GM19468 (cell line): ENCODE results near the gene FNDC3A.
A peak's percentile ranks its signal among the peaks of the same experiment; 100 is the strongest.
"Not testable (repeated sequence)": the region's sequence is repeated elsewhere in the genome, so short reads cannot be mapped to it uniquely, and the experiment has no call there.

Experiments
- ATAC-seq: cut with Tn5 transposase; IDR thresholded peaks from one replicate; pipeline ENCODE4 v1.9.1; 2021; ENCODE audit warnings: mild to moderate bottlenecking, moderate library complexity, moderate number of reproducible peaks; ENCODE audit not compliant: unreplicated experiment; ENCODE audit errors: extremely low read depth

FNDC3A gene

GRCh38 chr13:48975101-48975855, 434 bp upstream of the FNDC3A start:
- peak; percentile 1 for ATAC-seq

- no peak for ATAC-seq
These were observed 1.0 kb downstream of the FNDC3A start for GRCh38 chr13:48976576-48977285.

GRCh38 chr13:48977286-48977625, 1.5 kb downstream of the FNDC3A start:
- no peak for ATAC-seq

GRCh38 chr13:48977973-48978372, 2.3 kb downstream of the FNDC3A start:
- ATAC-seq, result no peak

GRCh38 chr13:48978942-48979601, 3.4 kb downstream of the FNDC3A start:
- no peak for ATAC-seq

- ATAC-seq, result peak; percentile 64
These were observed 4.2 kb downstream of the FNDC3A start for GRCh38 chr13:48979892-48980291.

- ATAC-seq, result no peak
These were observed 7.6 kb downstream of the FNDC3A start for GRCh38 chr13:48983331-48983730.

GRCh38 chr13:48985756-48986155, 10.0 kb downstream of the FNDC3A start:
- ATAC-seq, result no peak

GRCh38 chr13:48990900-48991299, 15.2 kb downstream of the FNDC3A start:
- ATAC-seq, result no peak

- ATAC-seq, result no peak
These were observed 17.4 kb downstream of the FNDC3A start for GRCh38 chr13:48993150-48993549.

GRCh38 chr13:48994706-48995105, 19.0 kb downstream of the FNDC3A start:
- ATAC-seq, result no peak

GRCh38 chr13:48998641-48999292, 23.1 kb downstream of the FNDC3A start:
- no peak for ATAC-seq

- ATAC-seq, result no peak
These were observed 24.5 kb downstream of the FNDC3A start for GRCh38 chr13:49000247-49000646.

- not testable (repeated sequence) for ATAC-seq
These were observed 43.4 kb downstream of the FNDC3A start for GRCh38 chr13:49018986-49019635.

GRCh38 chr13:49020328-49020727, 44.6 kb downstream of the FNDC3A start:
- no peak for ATAC-seq

- ATAC-seq, result no peak
These were observed 45.3 kb downstream of the FNDC3A start for GRCh38 chr13:49020940-49021553.

GRCh38 chr13:49021953-49022352, 46.2 kb downstream of the FNDC3A start:
- no peak for ATAC-seq

- no peak for ATAC-seq
These were observed 46.9 kb downstream of the FNDC3A start for GRCh38 chr13:49022472-49023144.

GRCh38 chr13:49023431-49023830, 47.7 kb downstream of the FNDC3A start:
- ATAC-seq, result no peak
